Naive thymus-derived CD4-positive, alpha-beta T cell (primary cell): ENCODE measurements around the gene ZFP57. TPM values are rescaled to one million over a fixed set of nuclear protein-coding genes. Genes with fewer than 3 reads are reported as not detected.

Experiments
- ATAC-seq: fragments of 150-1000 bp; cut with Tn5 transposase; 2 replicates; pipeline ENCODE4 v1.10.0; 2021; ENCODE audit warnings: mild to moderate bottlenecking, moderate library complexity
- CTCF ChIA-PET: fragments of 350-600 bp; sonication (Branson Sonifier 250); formaldehyde crosslinking; loops from one replicate; lab custom pipeline; 2021; ENCODE audit warnings: antibody characterized with exemption; lab: Charles Lee
- POLR2A ChIA-PET: fragments of 350-600 bp; sonication (Branson Sonifier 250); formaldehyde crosslinking; loops from one replicate; lab custom pipeline; 2021; ENCODE audit warnings: antibody characterized with exemption, inconsistent platforms; lab: Charles Lee
- DNase-seq, 9 donors: peaks; one replicate each; pipeline versions ENCODE4 v3.0.0 to v3.0.0-alpha.2; 2020 to 2022; ENCODE audit warnings: mixed read lengths in 1 of 9
- H3K27ac ChIP-seq: one replicate; pipeline ENCODE4 v1.7.0; 2013; ENCODE audit warnings: mild to moderate bottlenecking, low read depth, low read length, moderate library complexity
- H3K27me3 ChIP-seq, 2 donors: one replicate each; pipeline ENCODE4 v1.7.0; 2013; ENCODE audit warnings: low read length in 2 of 2, mild to moderate bottlenecking in 2 of 2, moderate library complexity in 2 of 2; ENCODE audit not compliant: control insufficient read depth in 2 of 2, insufficient read depth in 2 of 2
- H3K36me3 ChIP-seq, 3 experiments: 1 replicate in 2 of 3; 2 replicates in 1 of 3; pipeline ENCODE4 v1.7.0; 2013; ENCODE audit warnings: low read length in 3 of 3, mild to moderate bottlenecking in 3 of 3, moderate library complexity in 1 of 3; ENCODE audit not compliant: insufficient read depth in 3 of 3, control insufficient read depth in 2 of 3
- H3K4me1 ChIP-seq, 2 donors: one replicate each; pipeline ENCODE4 v1.7.0; 2013; ENCODE audit warnings: low read length in 2 of 2, mild to moderate bottlenecking in 2 of 2, moderate library complexity in 1 of 2; ENCODE audit not compliant: control insufficient read depth in 2 of 2, insufficient read depth in 2 of 2
- H3K4me3 ChIP-seq: 2 replicates; pipeline ENCODE4 v1.7.0; 2013; ENCODE audit warnings: mild to moderate bottlenecking, low read length
- H3K9me3 ChIP-seq, 3 experiments: 1 replicate in 2 of 3; 2 replicates in 1 of 3; pipeline ENCODE4 v1.7.0; 2013; ENCODE audit warnings: low read length in 3 of 3; ENCODE audit not compliant: control insufficient read depth in 2 of 3
- H3K27ac Mint-ChIP-seq, 9 donors: one replicate each; pipeline ENCODE4 v1.8.0; 2020 to 2022; ENCODE audit warnings: mixed read lengths in 9 of 9, mild to moderate bottlenecking in 8 of 9, moderate library complexity in 5 of 9, inconsistent platforms in 2 of 9
- H3K27me3 Mint-ChIP-seq, 5 donors: one replicate each; pipeline ENCODE4 v1.8.0; 2021 to 2022; ENCODE audit warnings: mixed read lengths in 5 of 5, mild to moderate bottlenecking in 1 of 5
- H3K36me3 Mint-ChIP-seq, 5 donors: one replicate each; pipeline ENCODE4 v1.8.0; 2020 to 2022; ENCODE audit warnings: mixed read lengths in 5 of 5, mild to moderate bottlenecking in 3 of 5, inconsistent platforms in 1 of 5
- H3K4me1 Mint-ChIP-seq, 7 donors: one replicate each; pipeline ENCODE4 v1.8.0; 2020 to 2022; ENCODE audit warnings: mixed read lengths in 7 of 7, mild to moderate bottlenecking in 3 of 7, inconsistent platforms in 1 of 7
- H3K4me3 Mint-ChIP-seq, 10 donors: one replicate each; pipeline ENCODE4 v1.8.0; 2020 to 2022; ENCODE audit warnings: mild to moderate bottlenecking in 10 of 10, mixed read lengths in 10 of 10, moderate library complexity in 6 of 10, inconsistent platforms in 2 of 10
- H3K9me3 Mint-ChIP-seq, 11 donors: one replicate each; pipeline ENCODE4 v1.8.0; 2020 to 2022; ENCODE audit warnings: mixed read lengths in 11 of 11, mild to moderate bottlenecking in 4 of 11, inconsistent platforms in 1 of 11, moderate library complexity in 1 of 11
- intact Hi-C, 2 donors: fragments of 100-400 bp; cut with micrococcal nuclease; formaldehyde crosslinking; loops; one replicate each; pipeline ENCODE4 v1.15.1; 2023
- polyA plus RNA-seq, 2 donors: library from polyadenylated mRNA; unstranded; fragments of 300-500 nt; fragmentation: Illumina TruSeq; gene quantifications; one replicate each; pipeline ENCODE4 v1.2.3, GENCODE V29; 2021
- total RNA-seq, 6 experiments: library from RNA in 5 of 6; stranded (reverse) in 5 of 6; gene quantifications; 1 replicate in 5 of 6; 2 replicates in 1 of 6; pipeline ENCODE4 v1.2.3 and lab custom pipeline; 2021 to 2026

The ZFP57 gene
- total and polyA plus RNA-seq, 7 experiments from 2014 or later, result 1.7 to 3.3 (median 2.3) TPM; not detected in 4

DNA sequence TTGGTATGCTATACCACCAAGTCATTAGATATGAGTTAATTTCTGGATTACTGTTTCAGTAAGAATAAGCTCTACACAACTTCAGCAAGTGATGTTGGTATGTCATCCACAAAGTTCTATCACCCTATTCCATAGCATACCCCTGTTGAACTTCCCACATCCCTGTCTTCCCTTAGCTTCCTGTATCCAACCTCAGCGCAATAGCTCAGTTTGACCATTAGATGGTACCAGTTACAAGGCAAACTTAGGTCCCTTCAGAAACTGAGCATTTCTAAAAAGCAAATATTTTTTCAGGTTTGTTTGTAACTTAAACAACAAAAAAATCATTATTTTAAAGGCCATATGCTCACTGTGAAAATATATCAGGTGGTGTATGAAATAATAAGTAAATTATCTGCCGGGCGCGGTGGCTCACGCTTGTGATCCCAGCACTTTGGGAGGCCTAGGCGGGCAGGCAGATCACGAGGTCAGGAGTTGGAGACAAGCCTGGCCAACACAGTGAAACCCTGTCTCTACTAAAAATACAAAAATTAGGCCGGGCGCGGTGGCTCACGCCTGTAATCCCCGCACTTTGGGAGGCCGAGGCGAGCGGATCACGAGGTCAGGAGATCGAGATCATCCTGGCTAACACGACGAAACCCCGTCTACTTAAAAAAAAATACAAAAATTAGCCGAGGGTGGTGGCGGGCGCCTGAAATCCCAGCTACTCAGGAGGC lies 32.9 kb downstream of the ZFP57 start:
- ChIA-PET POLR2A (interaction anchor here (1.1 kb wide), 2 partner anchors 14 to 19 kb away, joined by 3 to 4 read pairs; no protein-coding TSS in a partner anchor), CTCF (interaction anchor here (0.7 kb wide), 3 partner anchors 46 to 293 kb away, joined by 3 read pairs; no protein-coding TSS in a partner anchor)
- intact Hi-C loops, result no loop called here
- no peak overlapping the region for H3K27ac ChIP-seq
- H3K27me3 ChIP-seq, result no peaks in the 10 kb centered on the region
- peaks cover 5 to 30% (median 18%) of the 10 kb centered on the region in 7 donors for H3K4me1 Mint-ChIP-seq
- no peak for DNase-seq
- peak overlapping the region in 7 of 9 donors; percentile 5 to 100 (median 67) for H3K27ac Mint-ChIP-seq
- ATAC-seq, result no peak
- H3K9me3 Mint-ChIP-seq, result peaks cover 0 to 2% (median 0%) of the 10 kb centered on the region in 11 donors
- H3K36me3 ChIP-seq, result no peaks in the 10 kb centered on the region
- no peaks in the 10 kb centered on the region for H3K9me3 ChIP-seq
- peaks cover 4 to 7% of the 10 kb centered on the region in 2 donors for H3K4me1 ChIP-seq
- H3K4me3 Mint-ChIP-seq, result peak overlapping the region in 2 of 10 donors; percentile 16 to 33
- H3K27me3 Mint-ChIP-seq, result peaks cover 0 to 5% (median 0%) of the 10 kb centered on the region in 5 donors
- no peak overlapping the region for H3K4me3 ChIP-seq
- no peaks in the 10 kb centered on the region for H3K36me3 Mint-ChIP-seq

DNA sequence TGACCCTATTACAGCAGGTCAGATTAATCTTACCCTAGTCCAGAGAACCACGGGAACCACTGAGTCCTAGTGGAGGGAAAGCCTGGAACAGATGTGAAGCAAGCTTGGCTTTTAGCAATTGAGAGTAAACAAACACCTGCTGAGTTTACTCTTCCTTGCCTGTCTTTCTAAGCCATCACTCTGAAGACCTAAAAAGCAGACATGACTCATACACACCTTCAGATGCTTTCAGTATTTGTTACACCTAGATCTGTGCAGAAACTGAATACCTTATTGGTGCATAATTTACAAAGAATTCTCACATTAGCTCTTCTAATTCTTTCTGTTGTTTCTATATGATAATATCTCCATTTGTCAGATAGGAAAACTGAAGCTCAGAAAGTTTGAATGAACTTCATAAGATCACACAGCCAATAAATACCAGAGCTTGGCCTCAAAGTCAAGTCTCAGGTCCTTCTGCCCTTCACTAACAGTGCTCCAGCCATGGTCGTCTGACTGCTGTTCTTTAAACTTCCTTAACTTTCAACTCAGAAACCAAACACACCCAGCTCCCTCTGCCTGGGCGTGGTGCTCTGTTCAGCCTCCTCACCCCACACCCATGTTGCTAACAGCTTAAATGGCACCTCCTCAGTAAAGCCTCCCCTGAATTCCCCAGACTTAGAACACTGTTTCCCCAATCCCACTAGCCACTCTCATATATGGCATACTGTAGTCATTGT lies 39.4 kb downstream of the ZFP57 start:
- POLR2A ChIA-PET, result interaction anchor here (0.6 to 3.9 kb wide), 8 partner anchors 8 to 1954 kb away, joined by 3 to 39 read pairs (median 6); partner anchors contain the start of genes GABBR1 and POLR1H

GRCh38 chr6:29637247-29637646 lies 43.7 kb downstream of the ZFP57 start:
- no peak overlapping the region for H3K4me3 ChIP-seq
- H3K27me3 ChIP-seq, result no peaks in the 10 kb centered on the region
- POLR2A ChIA-PET, result no interaction called here
- no peak overlapping the region for H3K27ac Mint-ChIP-seq
- peak overlapping the region in 1 of 10 donors; percentile 21 for H3K4me3 Mint-ChIP-seq
- H3K9me3 Mint-ChIP-seq, result peaks cover 0 to 5% (median 0%) of the 10 kb centered on the region in 11 donors
- peaks cover 0 to 8% (median 0%) of the 10 kb centered on the region in 3 experiments for H3K36me3 ChIP-seq
- no peaks in the 10 kb centered on the region for H3K9me3 ChIP-seq
- H3K36me3 Mint-ChIP-seq, result no peaks in the 10 kb centered on the region
- intact Hi-C loops, result no loop called here
- no peak overlapping the region for H3K27ac ChIP-seq
- H3K4me1 Mint-ChIP-seq, result peaks cover 16 to 44% (median 34%) of the 10 kb centered on the region in 7 donors
- H3K27me3 Mint-ChIP-seq, result peaks cover 0 to 27% (median 0%) of the 10 kb centered on the region in 5 donors
- CTCF ChIA-PET, result interaction anchor here (0.6 to 1.5 kb wide), 2 partner anchors 16 to 1301 kb away, joined by 3 to 7 read pairs; no protein-coding TSS in a partner anchor
- peaks cover 14 to 23% of the 10 kb centered on the region in 2 donors for H3K4me1 ChIP-seq
- ATAC-seq (no peak), DNase-seq (no peak)

More for the DNA sequence above, 39.4 kb downstream of the ZFP57 start:
- Histone ChIP-seq H3K36me3 (no peaks in the 10 kb centered on the region), H3K27ac (peak overlapping the region; percentile 50), H3K27me3 (no peaks in the 10 kb centered on the region), H3K9me3 (no peaks in the 10 kb centered on the region), H3K4me1 (peaks cover 8 to 23% of the 10 kb centered on the region in 2 donors), H3K4me3 (no peak overlapping the region)
- peaks cover 0 to 10% (median 0%) of the 10 kb centered on the region in 5 donors for H3K27me3 Mint-ChIP-seq
- H3K4me3 Mint-ChIP-seq, result peak overlapping the region; percentile 55 to 90 (median 74)
- H3K36me3 Mint-ChIP-seq, result no peaks in the 10 kb centered on the region
- peaks cover 9 to 41% (median 23%) of the 10 kb centered on the region in 7 donors for H3K4me1 Mint-ChIP-seq
- DNase-seq, result peak in 6 of 9 donors; percentile 25 to 56 (median 52)
- intact Hi-C loops, result loop anchor here in 1 of 2 donors (1.0 kb wide), 3 partner anchors 8 to 13 kb away; partner anchors contain the start of gene GABBR1
- peak; percentile 92 for ATAC-seq
- peak overlapping the region; percentile 80 to 99 (median 93) for H3K27ac Mint-ChIP-seq
- peaks cover 0 to 5% (median 0%) of the 10 kb centered on the region in 11 donors for H3K9me3 Mint-ChIP-seq
- CTCF ChIA-PET, result interaction anchor here (0.7 to 5.6 kb wide), 9 partner anchors 8 to 111 kb away, joined by 3 to 47 read pairs (median 4); no protein-coding TSS in a partner anchor

- peaks cover 0 to 12% (median 0%) of the 10 kb centered on the region in 5 donors for H3K36me3 Mint-ChIP-seq
- H3K4me1 ChIP-seq, result peaks cover 27 to 29% of the 10 kb centered on the region in 2 donors
- peaks cover 0 to 63% (median 0%) of the 10 kb centered on the region in 5 donors for H3K27me3 Mint-ChIP-seq
- H3K36me3 ChIP-seq, result peaks cover 0 to 8% (median 0%) of the 10 kb centered on the region in 3 experiments
- no peaks in the 10 kb centered on the region for H3K27me3 ChIP-seq
- CTCF ChIA-PET, result interaction anchor here (0.7 to 3.6 kb wide), 4 partner anchors 8 to 552 kb away, joined by 3 to 16 read pairs (median 6); no protein-coding TSS in a partner anchor
- H3K9me3 Mint-ChIP-seq, result peaks cover 0 to 6% (median 0%) of the 10 kb centered on the region in 11 donors
- no peaks in the 10 kb centered on the region for H3K9me3 ChIP-seq
- POLR2A ChIA-PET, result interaction anchor here (0.6 to 2.6 kb wide), 8 partner anchors 8 to 1802 kb away, joined by 3 to 28 read pairs (median 4); partner anchors contain the start of gene PSORS1C1
- DNase-seq (peak in 1 of 9 donors; percentile 11), ATAC-seq (no peak)
- peaks cover 35 to 59% (median 51%) of the 10 kb centered on the region in 7 donors for H3K4me1 Mint-ChIP-seq
- peak overlapping the region; percentile 77 for H3K27ac ChIP-seq
- H3K4me3 Mint-ChIP-seq, result peak overlapping the region; percentile 74 to 98 (median 89)
- peak overlapping the region; percentile 19 to 97 (median 85) for H3K27ac Mint-ChIP-seq
- intact Hi-C loops, result loop anchor here (1.0 to 5.0 kb wide), 3 partner anchors 8 to 119 kb away; no protein-coding TSS in a partner anchor
- peak overlapping the region; percentile 49 for H3K4me3 ChIP-seq
Observed at GRCh38 chr6:29633534-29633905, 47.4 kb downstream of the ZFP57 start.

DNA sequence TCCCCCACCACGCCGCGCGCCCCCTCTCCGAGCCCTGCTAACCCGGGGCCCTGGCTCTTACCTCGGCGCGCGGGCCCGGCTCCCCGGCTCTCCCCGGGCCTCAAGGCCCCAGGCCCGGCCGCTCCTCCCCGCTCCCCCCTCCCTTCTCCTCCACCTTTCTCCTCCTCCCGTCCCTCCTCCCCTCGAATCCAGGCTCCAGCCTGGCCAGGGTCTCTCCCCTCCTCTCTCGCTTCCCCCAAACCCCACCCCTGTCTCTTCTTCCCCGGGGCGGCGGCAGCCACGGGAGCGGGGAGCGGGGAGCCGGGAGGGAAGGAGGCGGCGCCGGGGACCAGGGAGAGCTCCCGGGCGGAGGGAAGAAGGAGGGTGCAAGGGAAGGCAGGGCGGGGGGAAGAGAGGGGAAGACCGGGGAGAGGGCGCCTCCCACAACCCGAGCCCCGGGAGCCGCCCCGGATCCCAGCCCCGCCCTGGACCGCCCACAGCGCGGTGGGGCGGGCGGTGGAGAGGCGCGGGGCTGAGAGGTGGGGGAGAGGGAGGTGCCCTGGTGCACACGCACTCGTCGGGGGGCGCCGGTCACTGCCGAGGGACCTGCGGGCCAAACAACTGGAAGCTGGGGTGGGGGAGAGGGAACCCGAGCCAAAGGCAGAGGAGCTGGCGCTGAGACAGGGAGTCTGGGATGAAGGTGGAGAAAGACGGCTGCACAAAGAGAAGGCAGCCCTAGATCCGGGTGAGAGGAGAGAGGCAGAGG lies 48.0 kb downstream of the ZFP57 start, which contains the start of gene GABBR1:
Gene GABBR1, minus strand, starts transcription at position 395 of the 745 bp plus-strand sequence. CDS start 798 bp downstream, outside the sequence.
- peaks cover 27 to 29% of the 10 kb centered on the region in 2 donors for H3K4me1 ChIP-seq
- peaks cover 0 to 12% (median 0%) of the 10 kb centered on the region in 3 experiments for H3K36me3 ChIP-seq
- H3K27ac ChIP-seq, result peak within 1 kb of the TSS; percentile 77
- Mint-ChIP-seq H3K27ac (peak within 1 kb of the TSS; percentile 19 to 97 (median 86)), H3K9me3 (peaks cover 0 to 6% (median 0%) of the 10 kb centered on the region in 11 donors), H3K27me3 (peaks cover 0 to 64% (median 0%) of the 10 kb centered on the region in 5 donors), H3K4me3 (peak within 1 kb of the TSS; percentile 77 to 98 (median 92)), H3K4me1 (peaks cover 39 to 59% (median 54%) of the 10 kb centered on the region in 7 donors), H3K36me3 (peaks cover 0 to 14% (median 0%) of the 10 kb centered on the region in 5 donors)
- intact Hi-C loops, result loop anchor here (1.0 to 5.0 kb wide), 3 partner anchors 8 to 119 kb away; no protein-coding TSS in a partner anchor
- DNase-seq (peak; percentile 54 to 85 (median 62)), ATAC-seq (peak; percentile 89)
- peak within 1 kb of the TSS; percentile 51 for H3K4me3 ChIP-seq
- H3K27me3 ChIP-seq, result no peaks in the 10 kb centered on the region
- no peaks in the 10 kb centered on the region for H3K9me3 ChIP-seq
- POLR2A ChIA-PET, result interaction anchor here (0.6 to 2.6 kb wide), 7 partner anchors 9 to 1802 kb away, joined by 3 to 28 read pairs (median 5); partner anchors contain the start of gene PSORS1C1
- CTCF ChIA-PET, result interaction anchor here (0.7 to 3.6 kb wide), 4 partner anchors 9 to 551 kb away, joined by 3 to 16 read pairs (median 6); no protein-coding TSS in a partner anchor
